HepG2 (cell line): ENCODE data around the gene UBE2O. TPM values are rescaled to one million over a fixed set of nuclear protein-coding genes. Genes with fewer than 3 reads are reported as not detected.

Experiments used
- CREB3 ChIP-seq: sonication (generic); formaldehyde crosslinking; IDR thresholded peaks from 2 replicates; pipeline ENCODE4 v1.5.0; 2020; ENCODE audit warnings: missing genetic modification reagents
- ELF1 ChIP-seq: sonication (generic); formaldehyde crosslinking; IDR thresholded peaks from 2 replicates; pipeline ENCODE4 v1.4.0; 2020; ENCODE audit warnings: missing genetic modification reagents
- ESRRA ChIP-seq: sonication (generic); formaldehyde crosslinking; IDR thresholded peaks from 2 replicates; pipeline ENCODE4 v1.5.1; 2020; ENCODE audit warnings: mild to moderate bottlenecking, low read depth, missing genetic modification reagents
- HMG20A ChIP-seq: IDR thresholded peaks from 2 replicates; pipeline ENCODE4 v1.6.1; 2016; ENCODE audit warnings: borderline replicate concordance
- MIXL1 ChIP-seq: IDR thresholded peaks from 2 replicates; pipeline ENCODE4 v1.6.1; 2016
- MYPOP ChIP-seq: sonication (generic); formaldehyde crosslinking; IDR thresholded peaks from 2 replicates; pipeline ENCODE4 v1.8.1; 2023; ENCODE audit warnings: mild to moderate bottlenecking, moderate library complexity, missing genetic modification reagents
- MZF1 ChIP-seq: sonication (generic); formaldehyde crosslinking; IDR thresholded peaks from 2 replicates; pipeline ENCODE4 v1.8.1; 2023; ENCODE audit warnings: mild to moderate bottlenecking, missing genetic modification reagents, borderline replicate concordance
- PBX3 ChIP-seq: sonication (generic); formaldehyde crosslinking; IDR thresholded peaks from 2 replicates; pipeline ENCODE4 v1.8.1; 2023; ENCODE audit warnings: missing genetic modification reagents, inconsistent platforms, borderline replicate concordance
- SSRP1 ChIP-seq: IDR thresholded peaks from 2 replicates; pipeline ENCODE4 v1.6.1; 2016; ENCODE audit warnings: control low read depth
- TAF1 ChIP-seq: sonication (generic); formaldehyde crosslinking; IDR thresholded peaks from 2 replicates; pipeline ENCODE4 v1.4.0; 2020; ENCODE audit warnings: missing genetic modification reagents
- ZFP82 ChIP-seq: sonication (generic); formaldehyde crosslinking; IDR thresholded peaks from 2 replicates; pipeline ENCODE4 v1.5.1; 2020; ENCODE audit warnings: mild to moderate bottlenecking, missing genetic modification reagents, borderline replicate concordance
- ZFX ChIP-seq: sonication (generic); formaldehyde crosslinking; IDR thresholded peaks from 2 replicates; pipeline ENCODE4 v1.4.0; 2020; ENCODE audit warnings: mild to moderate bottlenecking, low read depth, missing genetic modification reagents, moderate library complexity
- ZFY ChIP-seq: sonication (generic); formaldehyde crosslinking; IDR thresholded peaks from 2 replicates; pipeline ENCODE4 v1.4.0; 2020; ENCODE audit warnings: missing genetic modification reagents
- ZGPAT ChIP-seq: IDR thresholded peaks from 2 replicates; pipeline ENCODE4 v1.6.1; 2016; ENCODE audit warnings: mild to moderate bottlenecking
- ZNF331 ChIP-seq: sonication (generic); formaldehyde crosslinking; IDR thresholded peaks from 2 replicates; pipeline ENCODE4 v1.4.0; 2020; ENCODE audit warnings: missing genetic modification reagents
- ZNF556 ChIP-seq: sonication (generic); formaldehyde crosslinking; IDR thresholded peaks from 2 replicates; pipeline ENCODE4 v1.4.0; 2020; ENCODE audit warnings: mild to moderate bottlenecking, missing genetic modification reagents, borderline replicate concordance
- ZNF597 ChIP-seq: sonication (generic); formaldehyde crosslinking; IDR thresholded peaks from 2 replicates; pipeline ENCODE4 v1.5.0; 2020; ENCODE audit warnings: missing genetic modification reagents
- ZNF724P ChIP-seq: sonication (generic); formaldehyde crosslinking; IDR thresholded peaks from 2 replicates; pipeline ENCODE4 v1.8.0; 2022; ENCODE audit warnings: missing genetic modification reagents, borderline replicate concordance
- polyA plus RNA-seq, 8 experiments: library from polyadenylated mRNA; depleted of rRNA in 3 of 8; stranded (reverse) in 7 of 8; unstranded in 1 of 8; fragments of >200 nt; fragmentation: Illumina TruSeq in 4 of 8; extraction: Trizol in 4 of 8; gene quantifications; 2 replicates each; pipeline versions ENCODE4 v1.2.1 to v1.2.3, GENCODE V29; 2011 to 2016; ENCODE audit warnings: low read depth in 4 of 8, missing spikeins in 1 of 8, mixed read lengths in 1 of 8; ENCODE audit not compliant: insufficient read depth in 1 of 8
- total RNA-seq, 5 experiments: library from RNA; depleted of rRNA; stranded (reverse); fragments of >200 nt; fragmentation: Illumina TruSeq; extraction: Trizol; gene quantifications; 2 replicates each; pipeline ENCODE4 v1.2.3, GENCODE V29; 2016; ENCODE audit warnings: low read depth in 1 of 5

The UBE2O gene
- total and polyA plus RNA-seq, 2 of the 13 experiments (the other 11 are each of a cell fraction or from before 2014, with no cell fraction given): 21.5 to 23.5 TPM

GRCh38 chr17:76351526-76352071 is 101.4 kb downstream of the UBE2O start (continued):
- TF ChIP-seq ZNF597 (no peak), CREB3 (CRISPR knock-in tag) (no peak; the same call in 1 of the 2 replicates), SSRP1 (peak; percentile 63; the same call in 1 of the 2 replicates), PBX3 (no peak), ESRRA (CRISPR knock-in tag) (peak; percentile 55; the same call in 1 of the 2 replicates), ZFP82 (CRISPR knock-in tag) (0 out of 2 replicates have a peak, but pooled peaks have one; percentile 19), TAF1 (peak; percentile 30; the same call in 1 of the 2 replicates), ZNF556 (peak; percentile 29; the same call in 1 of the 2 replicates), ZNF724P (CRISPR knock-in tag) (0 out of 2 replicates have a peak, but pooled peaks have one; percentile 48), MYPOP (CRISPR knock-in tag) (peak; percentile 45; the same call in 1 of the 2 replicates), MIXL1 (CRISPR knock-in tag) (peak; percentile 62; the same call in 1 of the 2 replicates), ZFX (CRISPR knock-in tag) (peak; percentile 32; the same call in 1 of the 2 replicates), ZFY (no peak; the same call in 1 of the 2 replicates), MZF1 (CRISPR knock-in tag) (0 out of 2 replicates have a peak, but pooled peaks have one; percentile 47), ZNF331 (CRISPR knock-in tag) (peak; percentile 45; the same call in 1 of the 2 replicates), HMG20A (CRISPR knock-in tag) (peak; percentile 73), ZGPAT (CRISPR knock-in tag) (peak; percentile 25; the same call in 1 of the 2 replicates), ELF1 (CRISPR knock-in tag) (0 out of 2 replicates have a peak, but pooled peaks have one; percentile 30)
